GM19239 (cell line): ENCODE measurements around the gene SLC25A17.
"Not testable (repeated sequence)": the region's sequence is repeated elsewhere in the genome, so short reads cannot be mapped to it uniquely, and the experiment has no call there.

Experiments used
- DNase-seq: peaks from one replicate; pipeline ENCODE4 v3.0.0; 2011; ENCODE audit warnings: low spot score; ENCODE audit not compliant: insufficient read length
- FAIRE-seq: peaks from 2 replicates; lab custom pipeline; 2011; peaks lifted over from hg19 to GRCh38; lab: Jason Lieb, UNC

Gene SLC25A17

GRCh38 chr22:40759294-40759840, 59.8 kb downstream of the SLC25A17 start:
- no peak for DNase-seq
- FAIRE-seq, result no peak

- FAIRE-seq, DNase-seq: not testable (repeated sequence)
Observed at GRCh38 chr22:40758851-40759250, 60.3 kb downstream of the SLC25A17 start.

GRCh38 chr22:40758390-40758789, 60.8 kb downstream of the SLC25A17 start:
- DNase-seq, result no peak
- no peak for FAIRE-seq

- DNase-seq, result no peak
- no peak for FAIRE-seq
Observed at GRCh38 chr22:40757071-40757470, 62.1 kb downstream of the SLC25A17 start.

GRCh38 chr22:40753114-40753513, 66.0 kb downstream of the SLC25A17 start:
- DNase-seq (no peak), FAIRE-seq (no peak)

GRCh38 chr22:40751250-40751649, 67.9 kb downstream of the SLC25A17 start:
- DNase-seq (no peak), FAIRE-seq (no peak)

- DNase-seq, result no peak
- no peak for FAIRE-seq
Observed at GRCh38 chr22:40749829-40750228, 69.3 kb downstream of the SLC25A17 start.

- FAIRE-seq (no peak), DNase-seq (no peak)
Observed at GRCh38 chr22:40748388-40749355, 70.5 kb downstream of the SLC25A17 start.

GRCh38 chr22:40747361-40747760, 71.8 kb downstream of the SLC25A17 start:
- FAIRE-seq, result no peak
- DNase-seq, result no peak

GRCh38 chr22:40746428-40747220, 72.5 kb downstream of the SLC25A17 start:
- no peak for FAIRE-seq
- no peak for DNase-seq

GRCh38 chr22:40743768-40744167, 75.4 kb downstream of the SLC25A17 start:
- no peak for FAIRE-seq
- DNase-seq, result no peak

- FAIRE-seq, result no peak
- no peak for DNase-seq
Observed at GRCh38 chr22:40741116-40741515, 78.0 kb downstream of the SLC25A17 start.

GRCh38 chr22:40739721-40740120, 79.4 kb downstream of the SLC25A17 start:
- no peak for DNase-seq
- no peak for FAIRE-seq

GRCh38 chr22:40733919-40734318, 85.2 kb downstream of the SLC25A17 start:
- DNase-seq (no peak), FAIRE-seq (no peak)

- DNase-seq, result no peak
- no peak for FAIRE-seq
Observed at GRCh38 chr22:40732999-40733292, 86.2 kb downstream of the SLC25A17 start.

- no peak for FAIRE-seq
- no peak for DNase-seq
Observed at GRCh38 chr22:40729284-40729683, 89.9 kb downstream of the SLC25A17 start.

GRCh38 chr22:40728731-40729189, 90.4 kb downstream of the SLC25A17 start:
- FAIRE-seq, result no peak
- DNase-seq, result no peak

GRCh38 chr22:40727964-40728615, 91.1 kb downstream of the SLC25A17 start:
- FAIRE-seq (no peak), DNase-seq (no peak)

GRCh38 chr22:40727070-40727963, 91.8 kb downstream of the SLC25A17 start:
- DNase-seq (no peak), FAIRE-seq (no peak)
